ENCODE results near the gene PADI1.

PADI1 gene

DNA sequence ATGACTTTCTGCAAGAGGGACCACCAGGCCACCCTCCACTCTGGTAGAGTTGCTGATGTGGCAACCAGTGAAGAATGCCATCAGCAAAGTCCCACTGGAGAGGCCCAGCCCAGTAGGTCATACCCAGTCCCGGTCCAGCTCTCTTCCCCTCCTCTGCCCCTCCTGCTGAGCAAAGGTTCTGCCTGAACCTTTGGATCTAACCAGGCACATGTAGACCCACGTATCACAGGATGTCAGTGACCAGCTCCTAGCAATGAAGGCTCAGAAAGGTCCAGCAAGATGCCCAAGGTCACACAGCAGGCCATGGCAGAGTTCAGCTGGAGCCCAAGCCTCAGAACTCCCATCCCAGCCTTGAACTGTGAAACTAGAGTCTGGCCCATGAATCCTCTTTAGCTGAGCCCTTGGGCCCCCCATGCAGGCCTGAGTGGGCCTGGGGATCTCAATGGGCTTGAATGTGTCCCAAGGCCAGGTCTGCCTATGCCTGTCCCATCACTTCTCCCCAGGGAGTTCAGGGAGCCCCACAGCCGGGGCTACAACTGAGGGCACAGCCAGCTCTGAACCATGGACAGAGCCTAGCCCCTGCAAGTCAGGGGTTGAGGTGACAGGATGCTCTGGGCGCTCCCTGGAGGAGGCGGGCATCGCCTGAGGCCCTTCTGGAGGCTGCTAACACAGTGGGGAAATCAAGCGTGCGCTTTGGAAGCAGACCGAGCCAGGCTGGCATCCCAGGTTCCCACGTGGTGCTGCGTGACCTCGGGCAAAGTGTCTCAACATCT, 21.4 kb upstream of the PADI1 start:
- no peak for DNase-seq (ENCODE audit: low read depth)

DNA sequence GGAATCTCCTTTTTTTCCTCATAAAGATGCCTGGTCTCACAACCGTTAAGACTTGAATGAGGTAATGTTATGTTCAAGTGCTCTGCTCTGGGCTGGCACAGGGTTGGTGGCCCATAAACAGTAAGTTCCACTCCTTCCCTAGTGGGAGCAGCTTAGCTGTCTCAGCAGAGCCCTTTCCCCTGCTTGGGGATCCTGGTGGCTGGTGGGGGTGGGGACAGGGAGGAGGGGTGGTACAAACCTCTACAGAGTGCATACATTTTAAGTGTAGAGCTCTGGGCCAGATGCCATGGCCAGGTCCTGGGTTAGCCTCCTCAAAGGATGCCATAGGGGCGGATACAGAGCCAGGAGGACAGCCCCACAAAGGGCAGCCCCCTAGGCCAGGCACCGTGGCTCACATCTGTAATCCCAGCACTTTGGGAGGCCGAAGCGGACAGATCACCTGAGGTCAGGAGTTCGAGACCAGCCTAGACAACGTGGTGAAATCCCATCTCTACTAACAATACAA, 20.7 kb upstream of the PADI1 start:
- DNase-seq (ENCODE audit: low read depth): no peak

DNA sequence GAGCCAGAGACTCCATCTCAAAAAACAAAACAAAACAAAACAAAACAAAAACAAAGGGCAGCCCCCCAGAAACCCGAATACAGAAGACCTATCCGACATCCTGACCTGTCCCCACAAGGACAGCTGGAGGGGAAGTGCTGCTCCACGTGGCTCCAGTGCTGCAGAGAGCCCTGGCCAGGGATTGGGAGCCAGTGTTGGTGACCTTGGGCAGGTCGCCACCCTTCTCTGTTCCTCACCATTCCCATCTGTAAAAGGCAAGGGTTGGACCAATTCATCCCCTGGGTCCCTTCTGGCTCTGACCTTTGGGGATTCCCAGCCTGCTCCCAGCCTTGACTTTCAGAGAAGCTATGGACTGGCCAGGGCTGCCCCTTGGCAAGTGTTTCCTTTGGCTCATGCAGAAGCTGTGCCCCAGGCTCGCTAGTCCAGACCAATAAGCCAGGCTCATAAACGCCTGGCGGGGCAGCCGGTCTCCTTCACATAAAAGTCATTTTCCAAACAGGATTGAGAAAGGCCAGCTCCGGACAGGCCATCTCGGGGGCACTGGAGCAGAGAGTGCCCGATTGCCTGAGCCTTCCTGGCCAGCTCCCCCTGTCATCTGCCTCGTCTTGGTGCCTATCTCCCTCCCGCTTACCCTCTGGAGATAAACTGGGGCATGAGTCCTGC, 20.0 kb upstream of the PADI1 start:
- no peak for DNase-seq (ENCODE audit: low read depth)

DNA sequence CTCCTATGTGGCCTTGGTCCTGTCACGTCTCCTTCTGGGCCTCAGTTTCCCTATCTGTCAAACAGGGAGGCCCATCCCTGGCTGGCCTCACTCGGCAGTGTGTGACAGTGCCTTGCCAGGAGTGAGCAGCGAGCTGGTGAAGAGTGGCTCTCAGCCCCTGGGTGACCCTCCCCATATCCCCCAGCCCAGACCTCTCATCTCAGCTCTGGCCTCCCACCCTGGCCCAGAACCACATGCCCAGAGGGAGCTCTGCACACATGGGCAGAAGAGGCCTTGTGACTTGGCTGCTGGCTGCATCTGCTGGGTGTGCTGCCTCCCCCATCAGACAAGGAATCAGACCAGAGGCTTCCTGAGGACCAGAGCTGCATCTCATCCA, 19.5 kb upstream of the PADI1 start:
- DNase-seq (ENCODE audit: low read depth): no peak

DNA sequence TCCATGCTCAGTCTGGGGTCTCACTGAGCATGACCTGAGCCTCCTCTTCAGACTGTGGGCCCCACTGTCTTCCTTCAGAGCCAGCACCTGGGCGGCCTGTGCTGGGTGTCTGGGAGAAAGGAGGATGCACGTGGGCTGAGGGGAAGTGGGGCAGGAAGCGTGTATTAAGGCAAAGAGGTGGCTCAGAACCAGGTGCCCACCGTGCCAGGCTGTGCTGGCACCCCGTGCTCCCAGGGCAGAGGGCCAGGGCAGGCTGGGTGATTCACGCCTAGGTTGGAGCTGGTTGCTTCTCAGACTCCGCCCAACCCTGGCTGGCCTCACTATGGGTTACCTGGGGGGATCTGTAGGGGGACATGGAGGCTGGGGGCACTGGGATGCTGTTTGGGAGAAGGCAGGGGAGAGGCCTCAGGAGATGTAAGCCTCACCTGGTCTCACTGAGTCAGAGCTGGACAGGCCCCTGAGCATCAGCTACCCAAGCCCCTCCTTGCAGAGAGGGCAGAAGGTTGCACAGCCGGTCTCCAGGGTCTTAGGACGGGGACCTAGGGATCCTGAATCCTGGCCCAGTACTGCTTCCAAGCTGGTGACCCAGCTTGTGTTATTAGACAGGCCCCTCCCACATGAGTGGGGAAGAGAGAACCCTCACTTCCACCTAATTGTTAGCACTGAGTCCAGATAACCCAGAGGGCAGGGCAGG, 18.6 kb upstream of the PADI1 start:
- DNase-seq (ENCODE audit: low read depth): no peak

DNA sequence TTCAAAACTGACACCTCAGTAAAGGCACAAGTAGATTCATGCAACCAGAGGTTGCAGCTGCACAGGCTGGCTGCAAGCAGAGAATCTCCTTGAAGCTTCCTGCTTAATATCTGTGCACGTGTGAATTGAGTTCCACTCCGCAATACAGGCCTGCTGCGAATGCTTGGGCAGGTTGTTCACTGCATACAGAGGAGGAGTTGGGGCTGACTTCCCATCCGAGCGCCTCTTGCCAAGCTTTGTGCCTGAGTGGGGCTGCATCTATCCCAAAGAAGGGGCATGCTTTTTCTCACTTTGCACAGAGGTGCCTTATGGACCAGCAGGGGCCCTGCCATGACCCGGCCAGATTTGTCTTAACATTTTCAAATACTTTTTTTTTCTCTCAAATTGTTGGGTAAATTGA, 17.9 kb upstream of the PADI1 start:
- no peak for DNase-seq (ENCODE audit: low read depth)

DNA sequence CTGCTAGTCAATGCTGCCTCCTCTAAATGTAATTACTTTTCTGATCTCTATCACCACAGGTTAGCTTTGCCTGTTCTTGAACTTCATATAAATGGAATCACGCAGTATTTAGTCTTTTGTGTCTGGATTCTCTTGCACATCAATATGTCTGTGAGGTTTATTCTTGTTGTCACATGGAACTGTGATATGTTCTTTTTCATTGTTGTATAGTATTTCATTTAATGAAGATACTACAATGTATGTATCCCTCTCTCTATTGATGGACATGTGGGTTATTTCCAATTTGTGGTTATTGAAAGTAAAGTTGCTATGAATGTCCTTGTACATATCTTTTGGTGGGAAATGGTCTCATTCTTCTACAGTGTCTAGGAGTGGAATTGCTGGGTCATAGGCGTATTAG, 16.7 kb upstream of the PADI1 start:
- no peak for DNase-seq (ENCODE audit: low read depth)

DNA sequence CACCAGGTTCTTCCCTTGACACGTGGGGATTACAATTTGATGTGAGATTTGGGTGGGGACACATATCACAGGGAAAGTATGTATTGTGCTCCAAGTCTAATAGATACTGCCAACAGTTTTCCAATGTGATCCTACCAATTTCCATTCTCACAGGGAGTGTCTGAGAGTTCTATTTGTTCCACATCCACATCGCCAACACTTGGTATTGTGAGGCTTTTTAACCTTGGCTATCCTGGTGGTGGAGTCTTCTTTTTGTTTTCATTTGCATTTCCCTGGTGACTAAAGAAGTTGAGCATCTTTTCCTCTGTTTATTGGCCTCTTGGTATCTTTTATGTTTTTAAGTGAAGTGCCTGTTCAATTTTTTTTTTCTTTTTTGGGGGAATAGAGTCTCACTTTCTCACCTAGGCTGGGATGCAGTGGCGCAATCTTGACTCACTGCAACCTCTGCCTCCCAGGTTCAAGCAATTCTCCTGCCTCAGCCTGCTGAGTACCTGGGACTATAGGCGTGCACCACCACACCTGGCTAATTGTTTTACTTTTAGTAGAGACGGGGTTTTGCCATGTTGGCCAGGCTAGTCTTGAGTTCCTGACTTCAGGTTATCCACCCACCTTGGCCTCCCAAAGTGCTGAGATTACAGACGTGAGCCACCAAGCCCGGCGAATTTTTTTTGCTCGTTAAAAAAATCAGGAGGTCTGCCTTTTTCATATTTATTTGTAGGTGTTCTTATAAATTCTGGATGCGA, 15.9 kb upstream of the PADI1 start:
- no peak for DNase-seq (ENCODE audit: low read depth)

DNA sequence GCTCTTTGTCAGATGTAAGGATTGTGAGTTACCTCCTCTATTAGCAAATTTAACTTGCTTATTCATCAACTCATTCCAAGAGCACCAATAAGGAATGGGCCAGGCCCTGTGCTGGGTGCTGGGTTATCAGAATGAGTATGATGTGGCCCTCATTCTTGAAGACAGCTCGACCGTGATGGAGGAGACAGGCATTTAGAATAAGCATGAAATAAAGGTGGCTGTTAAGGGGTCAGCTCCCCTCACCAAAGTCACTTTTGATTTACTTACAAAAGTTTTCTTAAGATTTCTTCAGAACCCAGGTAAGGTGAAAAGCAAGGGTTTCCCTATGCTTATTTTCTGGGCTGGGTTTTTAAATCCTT, 15.3 kb upstream of the PADI1 start:
- no peak for DNase-seq (ENCODE audit: low read depth)

DNA sequence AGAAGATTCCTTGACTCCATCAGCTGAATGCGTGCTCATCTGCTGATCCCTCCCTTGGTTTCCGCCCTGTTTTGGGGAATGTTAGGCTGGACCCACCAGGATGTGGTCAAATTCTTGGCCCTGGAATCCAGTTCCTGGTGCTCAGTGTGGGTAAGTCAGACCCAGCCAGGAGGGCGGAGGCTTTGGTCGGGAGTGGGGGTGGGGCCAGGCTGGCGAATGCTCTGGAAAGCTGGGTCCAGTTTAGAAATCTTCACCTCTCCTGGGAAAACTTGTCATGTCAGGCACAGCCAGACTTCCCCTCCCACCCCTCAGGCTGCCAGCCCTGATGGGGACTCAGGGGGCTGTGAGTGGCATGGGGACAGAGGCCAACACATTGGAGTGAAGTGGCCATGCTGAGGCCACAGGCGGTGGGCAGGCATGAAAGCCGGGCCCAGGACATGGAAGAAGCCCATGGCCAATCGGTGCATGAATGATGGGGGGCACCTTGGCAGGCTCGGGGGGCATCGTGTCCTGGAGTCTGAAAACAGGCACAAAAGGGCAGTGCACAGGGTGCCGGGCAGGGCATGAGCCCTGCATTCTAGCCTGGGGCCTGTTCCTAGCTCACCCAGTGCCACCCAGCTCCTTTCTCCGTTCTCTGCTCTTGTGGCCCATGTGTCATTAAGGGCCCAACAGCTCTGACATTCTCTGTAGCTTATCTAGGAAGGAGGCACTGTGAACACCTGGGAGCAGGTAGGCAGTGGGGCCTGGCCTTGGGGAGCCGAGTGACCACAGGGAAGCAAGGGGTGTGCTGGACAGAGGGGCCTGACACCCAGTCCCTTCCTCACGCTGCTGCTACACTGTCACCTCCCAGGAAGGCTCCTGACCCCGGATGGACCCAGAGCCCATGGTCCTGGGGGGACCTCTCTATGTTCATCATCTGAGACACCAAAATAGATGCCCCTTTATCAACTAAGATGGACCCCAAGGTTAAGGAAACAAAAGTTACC, 14.6 kb upstream of the PADI1 start:
- no peak for DNase-seq (ENCODE audit: low read depth)

DNA sequence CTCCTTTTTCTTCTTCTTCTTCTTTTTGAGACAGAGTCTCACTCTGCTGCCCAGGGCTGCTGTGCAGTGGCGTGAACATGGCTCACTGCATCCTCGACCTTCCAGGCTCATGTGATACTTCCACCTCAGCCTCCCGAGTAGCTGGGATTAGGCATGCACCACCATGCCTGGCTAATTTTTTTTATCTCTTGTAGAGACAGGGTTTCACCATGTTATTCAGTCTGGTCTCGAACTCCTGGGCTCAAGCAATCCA, 13.0 kb upstream of the PADI1 start:
- DNase-seq (ENCODE audit: low read depth): no peak

DNA sequence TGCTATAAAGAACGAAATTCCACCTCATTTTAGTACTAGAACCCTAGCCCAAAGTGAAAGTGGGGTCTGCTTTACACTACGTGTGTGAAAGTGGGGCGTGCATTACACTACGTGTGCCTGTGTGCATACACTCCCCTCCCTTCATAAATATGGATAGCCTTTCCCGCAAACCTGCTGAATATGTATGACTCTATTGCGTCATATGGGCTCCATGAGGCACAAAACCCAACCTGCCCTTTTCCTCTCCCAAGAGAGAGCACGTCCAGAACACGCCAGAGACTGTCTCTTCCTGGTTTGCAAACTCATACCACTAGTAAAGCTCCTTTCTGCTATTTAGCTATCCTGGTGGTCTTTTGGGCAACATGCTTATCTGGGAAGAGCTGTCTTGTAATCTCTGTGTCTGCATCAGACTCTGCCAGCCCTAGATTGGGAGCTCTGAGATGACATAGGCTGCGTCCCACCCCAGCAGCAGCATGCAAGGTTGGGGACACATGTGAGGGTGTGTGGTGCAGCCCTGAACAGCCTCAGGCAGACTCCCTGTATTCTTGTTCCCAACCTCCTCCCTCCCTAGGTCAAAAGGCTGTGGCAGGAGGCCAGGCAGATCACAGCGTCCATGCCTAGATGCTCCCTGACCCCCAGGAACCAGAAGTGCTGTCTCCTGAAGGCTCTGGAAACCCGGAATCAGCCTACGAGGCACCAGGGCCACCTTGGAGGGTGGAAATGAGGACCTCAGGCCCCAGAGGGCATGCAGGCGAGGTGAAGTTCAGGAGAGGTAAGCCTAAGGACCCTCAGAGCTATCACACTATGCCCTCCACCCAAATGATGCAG, 12.3 kb upstream of the PADI1 start:
- DNase-seq (ENCODE audit: low read depth): no peak

DNA sequence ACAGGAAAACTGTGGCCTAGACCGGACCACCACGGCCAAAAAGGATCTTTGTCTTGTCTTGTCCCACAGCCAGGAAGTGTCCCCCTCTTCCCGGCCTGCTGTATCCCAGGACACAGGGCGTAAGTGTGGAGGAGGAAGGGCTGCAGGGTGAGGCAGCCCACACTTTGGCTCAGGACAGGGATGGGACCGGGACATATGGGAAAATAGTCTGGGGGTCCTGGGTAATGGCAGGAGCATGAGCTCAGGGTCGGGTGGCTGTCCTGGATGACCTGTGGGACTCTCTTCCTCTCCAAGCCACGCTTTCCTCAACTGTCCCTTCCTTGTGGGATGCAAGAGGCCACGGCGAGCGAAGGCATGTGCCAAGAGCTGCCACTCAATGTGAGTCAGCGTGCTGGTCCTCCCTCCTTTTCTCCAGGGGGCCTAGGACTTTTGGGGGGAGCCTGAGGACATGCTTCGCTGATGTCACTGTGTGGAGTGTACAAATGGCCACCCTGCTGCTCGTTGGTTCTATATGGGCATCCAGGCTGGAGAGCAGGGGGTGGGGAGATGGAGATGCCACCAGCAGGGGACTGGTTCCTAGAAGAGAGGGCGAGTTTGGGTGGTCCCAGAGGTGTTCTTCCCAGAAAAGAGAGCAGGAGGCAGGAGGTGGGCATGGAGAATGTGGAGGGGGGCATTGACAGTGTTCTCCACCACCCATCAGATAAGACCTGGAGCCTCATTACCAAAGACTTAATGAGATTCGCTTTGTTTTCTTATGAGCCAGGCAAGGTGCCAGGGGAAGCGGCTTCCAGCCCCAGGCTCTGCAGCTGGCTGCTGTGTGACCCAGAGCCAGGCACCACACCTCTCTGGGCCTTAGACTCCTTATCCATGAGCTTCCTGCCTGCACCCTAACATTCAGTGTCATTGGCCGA, 11.5 kb upstream of the PADI1 start:
- DNase-seq (ENCODE audit: low read depth): no peak

DNA sequence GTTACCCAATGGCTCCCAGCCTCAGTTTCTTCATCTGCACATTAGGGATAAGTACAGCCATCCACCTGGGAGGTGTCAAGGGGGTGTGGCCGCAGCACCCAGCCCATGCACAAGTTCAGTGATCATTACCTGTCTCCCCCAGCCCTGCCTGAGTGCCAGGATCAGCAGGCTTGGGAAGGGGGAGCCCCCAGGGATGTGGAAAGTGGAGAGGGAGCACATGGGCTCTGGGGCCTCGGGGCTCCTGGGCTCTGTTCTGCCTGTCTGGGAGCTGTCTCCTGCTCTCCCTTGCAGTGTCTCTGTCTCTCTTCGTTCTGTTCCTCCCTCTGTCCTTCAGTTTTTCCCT, 10.8 kb upstream of the PADI1 start:
- DNase-seq (ENCODE audit: low read depth): no peak

DNA sequence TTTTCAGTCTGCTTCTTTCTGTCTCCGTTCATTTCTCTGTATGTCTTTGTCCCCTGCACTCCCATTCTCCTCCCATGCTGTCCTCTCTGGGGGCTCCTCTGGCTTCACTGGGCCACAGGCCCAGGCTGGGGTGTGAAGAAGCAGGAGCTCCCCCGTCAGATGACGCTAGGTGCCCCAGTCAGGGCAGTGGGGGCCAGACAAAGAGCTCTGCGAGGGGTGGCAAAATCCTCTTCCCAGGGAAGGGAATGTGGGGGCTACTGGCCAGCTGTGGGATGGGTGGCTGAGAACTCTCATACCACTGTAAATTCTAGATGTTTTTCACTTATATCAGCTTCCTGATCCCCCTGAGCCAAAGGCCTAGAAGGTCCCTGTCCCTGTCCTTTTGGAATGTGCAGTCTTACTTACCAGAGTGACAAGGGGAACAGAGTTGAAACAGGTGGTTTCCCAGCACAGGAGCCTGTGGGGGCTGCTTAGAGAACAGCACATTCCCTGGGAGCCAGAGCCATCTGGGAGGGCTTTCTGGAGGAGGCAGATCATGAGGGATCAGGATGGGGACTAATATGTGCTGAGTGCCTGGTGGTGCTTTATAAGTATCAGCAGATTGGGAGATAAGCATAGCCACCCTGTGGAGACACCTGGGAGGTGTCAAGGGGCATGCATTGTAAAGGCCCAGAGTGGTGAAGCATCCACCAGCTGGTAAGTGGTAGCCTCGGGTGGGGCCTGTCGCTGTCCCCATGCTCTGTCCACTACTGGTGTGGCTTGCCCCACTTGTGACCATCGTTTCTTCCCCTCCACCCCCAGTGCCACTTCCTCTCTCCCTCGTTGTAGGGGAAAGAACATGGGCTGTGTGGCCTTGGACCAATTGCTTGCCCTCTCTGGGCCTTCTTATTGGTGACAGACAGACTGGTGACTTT, 10.1 kb upstream of the PADI1 start:
- no peak for DNase-seq (ENCODE audit: low read depth)

DNA sequence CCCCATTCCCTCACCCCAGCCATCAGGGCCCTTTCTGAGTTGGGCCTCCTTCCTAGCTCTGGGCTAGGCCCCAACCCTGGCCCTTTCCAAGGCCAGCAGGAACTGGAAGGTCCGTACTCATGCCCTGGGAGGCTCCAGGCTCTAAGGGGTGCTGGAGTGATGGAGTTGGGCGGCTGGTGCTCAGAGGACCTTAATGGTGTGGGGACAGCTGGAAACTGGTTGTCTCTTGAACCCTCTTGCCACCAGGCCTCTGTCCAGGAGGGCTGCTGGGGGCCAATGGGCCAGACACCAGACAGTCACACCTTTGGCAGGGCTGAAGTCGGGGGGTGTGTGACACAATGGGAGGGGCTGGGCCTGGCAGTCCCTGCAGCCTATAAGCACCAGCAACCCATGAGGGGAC, 9.2 kb upstream of the PADI1 start:
- DNase-seq (ENCODE audit: low read depth): no peak

DNA sequence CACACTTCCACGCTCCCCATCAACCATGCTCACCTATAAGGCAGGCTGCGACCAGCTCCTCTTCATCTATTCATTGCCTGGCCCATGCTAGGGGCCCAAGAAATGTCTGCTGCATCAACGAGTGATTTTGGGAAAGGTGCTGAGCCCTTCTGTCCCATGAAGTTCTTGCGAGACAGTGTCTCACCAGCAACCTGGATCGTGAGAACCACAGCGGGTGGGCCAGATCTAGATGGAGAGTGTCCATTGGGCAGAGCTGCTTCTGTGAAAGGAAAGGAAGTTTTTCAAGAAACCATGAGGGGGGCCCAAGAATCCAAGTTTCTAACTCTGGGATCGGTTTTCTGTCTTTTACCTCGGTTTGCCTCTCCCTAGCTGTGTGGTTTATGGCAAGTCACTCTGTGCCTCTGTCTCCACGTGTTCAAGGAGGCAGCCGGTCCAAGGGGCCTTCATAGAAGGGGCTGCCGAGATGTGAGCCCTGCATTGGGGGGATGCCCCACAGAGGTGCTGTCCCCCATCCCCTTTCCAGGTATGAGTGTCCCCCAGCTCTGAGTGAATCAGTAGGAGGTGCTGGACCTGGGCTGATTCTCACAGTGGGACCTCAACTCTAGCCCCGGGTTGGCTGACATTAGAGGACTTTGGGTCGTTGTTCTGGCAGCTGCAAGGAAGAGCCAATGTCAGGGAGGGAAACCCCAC, 8.3 kb upstream of the PADI1 start:
- no peak for DNase-seq (ENCODE audit: low read depth)

DNA sequence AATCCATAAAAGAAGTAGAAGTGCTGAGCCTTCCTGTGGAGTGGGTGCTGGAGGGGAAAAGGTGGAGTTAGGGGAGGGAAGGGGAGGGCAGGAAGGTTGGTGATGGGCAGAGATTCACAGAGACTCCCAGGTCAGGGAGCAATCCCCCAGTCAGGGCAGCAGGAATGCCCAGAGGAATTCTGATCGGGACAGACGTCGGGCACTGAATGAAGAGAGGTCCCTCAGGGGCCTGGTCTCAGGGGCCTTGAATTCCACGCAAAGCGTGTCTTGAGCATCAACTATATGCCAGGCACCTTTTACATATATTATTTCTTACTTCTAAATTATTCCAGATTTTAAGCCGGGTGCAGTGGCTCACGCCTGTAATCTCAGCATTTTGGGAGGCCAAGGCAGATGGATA, 7.2 kb upstream of the PADI1 start:
- no peak for DNase-seq (ENCODE audit: low read depth)

All from activated T-cell treated with anti-CD3 and anti-CD28 coated beads for 24 hours (primary cell).